ENCODE measurements around the gene ZNF24. TPM values are rescaled to one million over a fixed set of nuclear protein-coding genes. Genes with fewer than 3 reads are reported as not detected.

The ZNF24 gene
- total RNA-seq, 1 experiment from 2014 or later: 54.7 TPM

DNA sequence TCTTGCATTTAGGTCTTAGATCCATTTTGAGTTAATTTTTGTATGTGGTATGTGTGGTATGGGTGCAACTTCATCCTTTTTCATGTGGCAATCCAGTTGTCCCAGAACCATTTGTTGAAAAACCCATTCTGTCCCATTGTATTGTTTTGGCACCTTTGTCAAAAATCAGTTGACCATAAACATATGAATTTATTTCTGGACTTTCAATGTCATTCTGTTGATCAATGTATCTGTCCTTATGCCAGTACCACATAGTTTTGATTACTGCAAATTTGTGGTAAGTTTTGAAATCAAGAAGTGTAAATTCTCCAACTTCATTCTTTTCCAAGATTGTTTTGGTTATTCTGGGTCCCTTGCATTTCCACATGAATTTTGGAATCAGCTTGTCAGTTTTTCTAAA is 49.5 kb upstream of the ZNF24 start (continued):
- no peak for TF ChIP-seq REST (IDR thresholded peaks at IDR 0.05; ENCODE audit: low read depth)
- TF ChIP-seq EZH2 (IDR thresholded peaks at IDR 0.05): no peak
- TF ChIP-seq SRF (IDR thresholded peaks at IDR 0.05; ENCODE audit: low read depth): no peak
- TF ChIP-seq, protein P1, sequence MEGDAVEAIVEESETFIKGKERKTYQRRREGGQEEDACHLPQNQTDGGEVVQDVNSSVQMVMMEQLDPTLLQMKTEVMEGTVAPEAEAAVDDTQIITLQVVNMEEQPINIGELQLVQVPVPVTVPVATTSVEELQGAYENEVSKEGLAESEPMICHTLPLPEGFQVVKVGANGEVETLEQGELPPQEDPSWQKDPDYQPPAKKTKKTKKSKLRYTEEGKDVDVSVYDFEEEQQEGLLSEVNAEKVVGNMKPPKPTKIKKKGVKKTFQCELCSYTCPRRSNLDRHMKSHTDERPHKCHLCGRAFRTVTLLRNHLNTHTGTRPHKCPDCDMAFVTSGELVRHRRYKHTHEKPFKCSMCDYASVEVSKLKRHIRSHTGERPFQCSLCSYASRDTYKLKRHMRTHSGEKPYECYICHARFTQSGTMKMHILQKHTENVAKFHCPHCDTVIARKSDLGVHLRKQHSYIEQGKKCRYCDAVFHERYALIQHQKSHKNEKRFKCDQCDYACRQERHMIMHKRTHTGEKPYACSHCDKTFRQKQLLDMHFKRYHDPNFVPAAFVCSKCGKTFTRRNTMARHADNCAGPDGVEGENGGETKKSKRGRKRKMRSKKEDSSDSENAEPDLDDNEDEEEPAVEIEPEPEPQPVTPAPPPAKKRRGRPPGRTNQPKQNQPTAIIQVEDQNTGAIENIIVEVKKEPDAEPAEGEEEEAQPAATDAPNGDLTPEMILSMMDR (IDR thresholded peaks at IDR 0.05 in 2 of 3, conservative IDR thresholded peaks at IDR 0.05 in 1 of 3; ENCODE audit: borderline replicate concordance in 1 of 3, insufficient read depth in 1 of 3, low read depth in 2 of 3, low read length in 2 of 3): no peak
- TF ChIP-seq SP1 (IDR thresholded peaks at IDR 0.05; ENCODE audit: low read depth): no peak

- no peaks in the 10 kb centered on the region for H4K20me1 ChIP-seq (ENCODE audit: insufficient read depth)
- H3K4me2 ChIP-seq (ENCODE audit: low read length): no peak overlapping the region
- H2AFZ ChIP-seq (ENCODE audit: low read depth, low read length, poor library complexity, severe bottlenecking): no peak overlapping the region
- no peaks in the 10 kb centered on the region; a peak in 1 of 4 replicates for H3K9me3 ChIP-seq (ENCODE audit: control insufficient read depth in 1 of 2, insufficient read depth in 1 of 2, low read depth in 1 of 2, low read length in 2 of 2)
- H3K4me3 ChIP-seq (replicated peaks in 1 of 2; ENCODE audit: low read depth in 1 of 2, low read length in 2 of 2): no peak overlapping the region
- no TSS peak for BruUV-seq (replicated peaks)
- RAD21 ChIA-PET (ENCODE audit: low non-redundant PET in 1 of 2, low total read pairs in 2 of 2, uncharacterized antibody in 2 of 2, unreplicated experiment in 2 of 2): no interaction called here
- 0 out of 2 replicates have a peak, but pooled peaks cover 6% of the 10 kb centered on the region for H3K27me3 ChIP-seq (ENCODE audit: insufficient read depth, low read length)
- H3K4me1 ChIP-seq (ENCODE audit: control insufficient read depth in 1 of 2, insufficient read depth in 2 of 2, low read length in 2 of 2): no peaks in the 10 kb centered on the region
- CTCF ChIA-PET: interaction anchor here (0.9 kb wide), 1 partner anchor 15 kb away, joined by 3 read pairs; no protein-coding TSS in a partner anchor
- TF ChIP-seq CBX3 (IDR thresholded peaks at IDR 0.05; ENCODE audit: low read depth): no peak
- TF ChIP-seq EGR1 (IDR thresholded peaks at IDR 0.05; ENCODE audit: low read depth): no peak
- no peak for TF ChIP-seq RAD21 (IDR thresholded peaks at IDR 0.05; ENCODE audit: low read depth)
- TF ChIP-seq ZFX (IDR thresholded peaks at IDR 0.05): no peak
- no peak for TF ChIP-seq TCF7L2 (IDR thresholded peaks at IDR 0.05; ENCODE audit: borderline replicate concordance, extremely low read depth, insufficient read depth, insufficient read length)
- TF ChIP-seq ATF3 (IDR thresholded peaks at IDR 0.05): no peak
- no peak for TF ChIP-seq YY1 (IDR thresholded peaks at IDR 0.05; ENCODE audit: extremely low read depth, insufficient replicate concordance, low read depth, low read length)
- TF ChIP-seq FOSL1 (IDR thresholded peaks at IDR 0.05; ENCODE audit: low read depth): no peak
- no peak for TF ChIP-seq SIN3A (IDR thresholded peaks at IDR 0.05; ENCODE audit: low read depth)
- TF ChIP-seq, protein P2, sequence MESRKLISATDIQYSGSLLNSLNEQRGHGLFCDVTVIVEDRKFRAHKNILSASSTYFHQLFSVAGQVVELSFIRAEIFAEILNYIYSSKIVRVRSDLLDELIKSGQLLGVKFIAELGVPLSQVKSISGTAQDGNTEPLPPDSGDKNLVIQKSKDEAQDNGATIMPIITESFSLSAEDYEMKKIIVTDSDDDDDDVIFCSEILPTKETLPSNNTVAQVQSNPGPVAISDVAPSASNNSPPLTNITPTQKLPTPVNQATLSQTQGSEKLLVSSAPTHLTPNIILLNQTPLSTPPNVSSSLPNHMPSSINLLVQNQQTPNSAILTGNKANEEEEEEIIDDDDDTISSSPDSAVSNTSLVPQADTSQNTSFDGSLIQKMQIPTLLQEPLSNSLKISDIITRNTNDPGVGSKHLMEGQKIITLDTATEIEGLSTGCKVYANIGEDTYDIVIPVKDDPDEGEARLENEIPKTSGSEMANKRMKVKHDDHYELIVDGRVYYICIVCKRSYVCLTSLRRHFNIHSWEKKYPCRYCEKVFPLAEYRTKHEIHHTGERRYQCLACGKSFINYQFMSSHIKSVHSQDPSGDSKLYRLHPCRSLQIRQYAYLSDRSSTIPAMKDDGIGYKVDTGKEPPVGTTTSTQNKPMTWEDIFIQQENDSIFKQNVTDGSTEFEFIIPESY (IDR thresholded peaks at IDR 0.05; ENCODE audit: extremely low read depth, insufficient replicate concordance, low read length): no peak
- no peak for TF ChIP-seq JUND (IDR thresholded peaks at IDR 0.05)
- TF ChIP-seq SP1 (IDR thresholded peaks at IDR 0.05; ENCODE audit: low read depth): no peak
- TF ChIP-seq CEBPB (IDR thresholded peaks at IDR 0.05; ENCODE audit: low read depth): no peak
- TF ChIP-seq POLR2AphosphoS5 (IDR thresholded peaks at IDR 0.05; ENCODE audit: low read depth, low read length): no peak
- intact Hi-C loops (cut with micrococcal nuclease): no loop called here
- no peaks in the 10 kb centered on the region for H3K9me2 ChIP-seq (ENCODE audit: insufficient read depth)
- no peak overlapping the region for H3K9ac ChIP-seq (ENCODE audit: low read length)
- POLR2A ChIA-PET: no interaction called here
- H3K27ac ChIP-seq (ENCODE audit: low read depth, low read length): no peak overlapping the region
- H3K79me2 ChIP-seq (ENCODE audit: insufficient read depth, low read length): no peaks in the 10 kb centered on the region
- ATAC-seq: no peak
- no peaks in the 10 kb centered on the region for H3K36me3 ChIP-seq (ENCODE audit: control insufficient read depth in 1 of 2, insufficient read depth in 2 of 2, low read length in 2 of 2)
- DNase-seq (ENCODE audit: low read depth, low spot score): no peak
These were observed 48.2 kb upstream of the ZNF24 start for GRCh38 chr18:35392375-35392774.

All from HCT116 (cell line).